ENCODE data around the gene PSTPIP1.

DNA sequence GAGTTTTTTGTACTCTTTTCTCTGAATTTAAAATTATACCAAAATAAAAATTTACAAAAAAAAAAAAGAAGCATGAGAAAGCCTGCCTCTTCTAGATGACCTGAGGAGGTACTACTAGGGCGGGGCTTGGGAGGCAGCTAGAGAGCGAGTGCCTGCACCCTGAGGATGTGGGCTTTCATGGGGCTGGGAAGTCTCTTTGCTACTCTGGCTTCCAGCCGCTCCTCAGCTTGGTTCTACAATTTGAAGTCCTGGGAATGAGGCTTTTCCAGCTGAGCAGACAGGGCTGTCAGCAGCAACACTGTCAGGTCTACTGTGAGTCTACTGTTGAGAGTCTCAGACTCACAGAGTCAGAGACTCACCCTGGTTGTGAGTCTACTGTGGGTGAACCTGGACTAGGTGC lies 8.2 kb upstream of the PSTPIP1 start:
- TF ChIP-seq POLR2A (IDR thresholded peaks at IDR 0.05) (no peak), CTCF (IDR thresholded peaks at IDR 0.05) (no peak)
